Lower leg skin (tissue), 4 donors: ENCODE data around the gene SLC4A8. TPM values are rescaled to one million over a fixed set of nuclear protein-coding genes. Genes with fewer than 3 reads are reported as not detected.

Experiments used
- DNase-seq, 2 donors: peaks; one replicate each; pipeline ENCODE4 v3.0.0-alpha.2; 2019; ENCODE audit warnings: low spot score in 2 of 2
- H3K4me3 ChIP-seq: fragments of 200-600 bp; sonication (generic); 2 replicates; pipeline ENCODE4 v1.5.1; 2017; ENCODE audit warnings: mild to moderate bottlenecking, low read depth; ENCODE audit not compliant: poor library complexity, severe bottlenecking
- POLR2A ChIP-seq, 2 donors: fragments of 450-650 bp; IDR thresholded peaks; one replicate each; pipeline ENCODE4 v1.6.1; 2016 to 2017; ENCODE audit warnings: antibody characterized with exemption in 2 of 2, mild to moderate bottlenecking in 1 of 2, moderate library complexity in 1 of 2
- WGBS, 2 donors: methylation state at CpG; one replicate each; pipeline ENCODE4 v1.1.5; 2018; 5-methylcytosine and 5-hydroxymethylcytosine counted together
- intact Hi-C: fragments of 100-400 bp; cut with DNase I; formaldehyde crosslinking; loops from one replicate; pipeline ENCODE4 v1.15.0; 2023; ENCODE audit warnings: low total_unique reads
- total RNA-seq, 4 donors: library from RNA; depleted of rRNA; stranded (reverse); fragments of >200 nt; gene quantifications; one replicate each; pipeline ENCODE4 v1.1.0, GENCODE V29; 2016
- TF ChIP-seq, protein P1 (sequence below), 3 donors: fragments of 450-650 bp; IDR thresholded peaks; one replicate each; pipeline ENCODE4 v1.5.1; 2016; ENCODE audit warnings: antibody characterized with exemption in 3 of 3, mild to moderate bottlenecking in 3 of 3, moderate library complexity in 2 of 3

Gene SLC4A8
- total RNA-seq, 4 donors from 2014 or later: 0.04 to 0.13 (median 0.06) TPM

DNA sequence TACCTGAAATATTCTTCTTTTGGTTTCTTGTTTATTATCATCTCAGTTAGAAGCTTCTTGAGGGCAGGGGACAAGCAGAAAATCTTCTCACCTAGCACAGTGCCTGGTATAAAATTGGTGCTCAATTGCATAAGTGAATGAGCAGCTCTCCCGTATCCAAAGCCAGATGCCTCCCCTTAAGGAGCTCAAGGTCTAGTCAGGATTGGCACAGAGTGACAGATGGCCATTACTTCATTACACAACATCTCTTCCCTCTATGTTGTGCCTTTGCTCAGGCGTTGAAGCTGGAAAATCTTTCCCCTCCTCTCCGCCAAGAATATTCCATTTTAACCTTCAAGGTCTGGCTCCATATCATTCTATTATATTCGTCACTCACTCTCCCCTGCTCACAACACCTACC lies 3.6 kb downstream of the SLC4A8 start:
- H3K4me3 ChIP-seq: no peak overlapping the region
- WGBS, 2 donors: 85 to 92% methylated on average over 4 of the region's 4 CpGs
- no peak for DNase-seq
- intact Hi-C loops: loop anchor here (10.0 kb wide), 1 partner anchor 397 kb away; no protein-coding TSS in a partner anchor
- TF ChIP-seq POLR2A (IDR thresholded peaks at IDR 0.05): no peak
- TF ChIP-seq, protein P1, sequence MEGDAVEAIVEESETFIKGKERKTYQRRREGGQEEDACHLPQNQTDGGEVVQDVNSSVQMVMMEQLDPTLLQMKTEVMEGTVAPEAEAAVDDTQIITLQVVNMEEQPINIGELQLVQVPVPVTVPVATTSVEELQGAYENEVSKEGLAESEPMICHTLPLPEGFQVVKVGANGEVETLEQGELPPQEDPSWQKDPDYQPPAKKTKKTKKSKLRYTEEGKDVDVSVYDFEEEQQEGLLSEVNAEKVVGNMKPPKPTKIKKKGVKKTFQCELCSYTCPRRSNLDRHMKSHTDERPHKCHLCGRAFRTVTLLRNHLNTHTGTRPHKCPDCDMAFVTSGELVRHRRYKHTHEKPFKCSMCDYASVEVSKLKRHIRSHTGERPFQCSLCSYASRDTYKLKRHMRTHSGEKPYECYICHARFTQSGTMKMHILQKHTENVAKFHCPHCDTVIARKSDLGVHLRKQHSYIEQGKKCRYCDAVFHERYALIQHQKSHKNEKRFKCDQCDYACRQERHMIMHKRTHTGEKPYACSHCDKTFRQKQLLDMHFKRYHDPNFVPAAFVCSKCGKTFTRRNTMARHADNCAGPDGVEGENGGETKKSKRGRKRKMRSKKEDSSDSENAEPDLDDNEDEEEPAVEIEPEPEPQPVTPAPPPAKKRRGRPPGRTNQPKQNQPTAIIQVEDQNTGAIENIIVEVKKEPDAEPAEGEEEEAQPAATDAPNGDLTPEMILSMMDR (IDR thresholded peaks at IDR 0.05): no peak

DNA sequence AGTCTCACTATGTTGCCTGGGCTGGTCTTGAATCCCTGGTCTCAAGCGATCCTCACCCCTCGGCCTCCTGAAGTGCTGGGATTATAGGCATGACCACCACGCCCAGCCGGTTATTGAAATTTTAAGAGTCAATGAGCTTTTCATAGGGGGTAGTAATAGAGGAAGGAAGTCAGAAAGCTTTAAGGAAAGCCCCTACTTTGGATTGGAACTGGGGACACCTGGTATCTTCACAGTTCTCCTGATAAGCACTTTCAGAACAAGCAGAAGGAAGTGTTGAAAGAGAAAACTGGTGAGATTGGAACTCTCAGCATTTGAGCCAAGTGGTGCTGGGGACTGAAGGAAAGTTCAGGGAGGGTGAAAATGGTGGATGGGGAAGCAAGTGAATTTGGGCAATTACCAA lies 5.1 kb downstream of the SLC4A8 start:
- H3K4me3 ChIP-seq: no peak overlapping the region
- no peak for DNase-seq
- TF ChIP-seq, protein P1 (IDR thresholded peaks at IDR 0.05): no peak
- TF ChIP-seq POLR2A (IDR thresholded peaks at IDR 0.05): no peak
- intact Hi-C loops: loop anchor here (10.0 kb wide), 1 partner anchor 395 kb away; no protein-coding TSS in a partner anchor
- WGBS, 2 donors: 94 to 95% methylated on average over 4 of the region's 4 CpGs

DNA sequence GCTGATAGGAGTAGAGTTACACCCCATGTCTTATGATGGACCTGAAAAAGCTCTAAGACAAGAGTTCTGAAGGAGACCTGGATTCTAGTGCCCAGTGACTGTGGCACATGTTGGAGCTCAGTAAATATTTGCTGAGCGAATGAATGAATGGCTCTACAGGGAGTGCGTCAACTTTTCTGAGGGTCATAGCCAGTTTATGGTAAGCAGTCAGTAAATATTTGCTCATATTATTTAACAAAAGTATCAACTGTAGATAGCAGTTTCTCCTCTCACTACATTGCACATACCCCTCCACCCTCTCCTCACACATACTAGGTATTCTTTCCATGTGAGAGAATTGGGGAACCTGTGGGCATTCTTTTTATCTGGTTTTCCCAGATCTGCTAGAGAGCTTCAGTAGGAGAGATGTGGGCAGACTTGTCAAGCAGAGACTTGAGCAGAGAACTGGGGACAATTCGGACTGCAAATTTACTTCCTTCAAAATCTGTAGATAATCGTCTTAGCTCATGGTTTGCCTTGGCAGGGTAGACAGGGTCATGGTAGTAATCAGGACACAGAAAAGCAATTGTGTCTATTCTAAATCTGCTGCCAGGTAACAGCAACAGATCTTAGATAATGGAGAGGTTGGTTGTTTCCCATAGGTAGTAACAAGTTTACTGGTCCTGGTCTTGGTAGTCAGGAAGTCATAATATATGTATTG lies 5.7 kb downstream of the SLC4A8 start:
- TF ChIP-seq, protein P1 (IDR thresholded peaks at IDR 0.05): no peak
- no peak for TF ChIP-seq POLR2A (IDR thresholded peaks at IDR 0.05)
- intact Hi-C loops: no loop called here
- WGBS, 2 donors: 61 to 80% methylated on average over 4 of the region's 4 CpGs
- H3K4me3 ChIP-seq: no peak overlapping the region
- DNase-seq: no peak

DNA sequence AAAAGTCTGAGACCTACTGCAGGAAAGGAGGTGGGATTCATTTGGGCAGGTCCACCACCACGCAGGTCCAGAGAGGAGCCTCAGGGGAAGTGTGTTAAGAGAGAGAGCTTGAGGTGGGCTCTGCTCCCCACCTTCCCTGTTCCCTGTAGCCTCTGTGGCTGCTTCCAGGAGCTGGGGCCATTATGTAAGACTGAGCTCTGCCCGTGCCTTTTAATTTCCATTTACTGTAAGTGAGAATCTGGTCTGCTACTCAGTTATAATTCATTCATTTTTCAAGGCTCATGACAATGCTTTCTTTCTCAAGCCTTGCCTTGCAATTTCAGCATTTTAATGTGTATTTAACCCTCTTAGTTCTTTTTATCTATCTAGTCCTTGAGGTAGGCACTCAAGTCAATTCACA lies 8.3 kb downstream of the SLC4A8 start:
- DNase-seq: no peak
- TF ChIP-seq POLR2A (IDR thresholded peaks at IDR 0.05): no peak
- TF ChIP-seq, protein P1 (IDR thresholded peaks at IDR 0.05): no peak
- WGBS, 2 donors: 76 to 85% methylated on average over 2 of the region's 2 CpGs
- intact Hi-C loops: no loop called here
- no peak overlapping the region for H3K4me3 ChIP-seq

DNA sequence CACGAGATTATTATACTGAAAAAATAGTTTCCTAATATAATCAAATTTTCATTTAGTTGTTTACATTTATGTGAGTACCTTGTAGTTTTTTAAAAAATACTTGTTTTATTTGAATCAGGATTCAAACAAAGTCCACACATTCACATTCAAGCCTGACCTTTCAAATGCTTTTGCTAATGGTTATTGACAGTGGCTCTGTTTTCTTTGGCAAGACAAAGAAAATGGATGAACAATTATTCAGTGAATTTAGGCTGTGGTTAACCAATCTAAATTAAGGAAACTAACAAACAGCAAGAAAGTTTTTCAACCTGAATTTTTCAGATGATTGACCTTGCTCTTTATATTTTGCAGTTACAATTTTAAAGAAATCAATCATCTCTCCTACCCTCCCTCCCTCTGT lies 9.7 kb downstream of the SLC4A8 start:
- intact Hi-C loops: no loop called here
- WGBS, 2 donors: 35 to 37% methylated on average over 1 of the region's 1 CpG
- TF ChIP-seq, protein P1 (IDR thresholded peaks at IDR 0.05): no peak
- no peak for TF ChIP-seq POLR2A (IDR thresholded peaks at IDR 0.05)
- no peak for DNase-seq
- H3K4me3 ChIP-seq: no peak overlapping the region

DNA sequence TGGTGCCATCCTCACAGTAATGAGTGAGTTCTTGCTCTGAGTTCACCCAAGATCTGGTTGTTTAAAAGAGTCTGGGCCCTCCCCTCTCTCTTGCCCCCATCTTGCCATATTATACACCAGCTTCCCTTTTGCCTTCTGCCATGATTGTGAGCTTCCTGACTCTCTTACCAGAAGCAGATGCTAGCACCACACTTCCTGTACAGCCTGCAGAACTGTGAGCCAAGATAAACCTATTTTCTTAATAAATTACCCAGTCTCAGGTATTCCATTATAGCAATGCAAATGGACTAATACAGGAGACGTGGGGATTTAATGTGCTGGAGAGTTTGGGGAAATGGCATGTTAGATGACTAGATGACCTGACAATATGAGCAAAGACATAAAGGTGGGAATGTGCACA lies 12.8 kb downstream of the SLC4A8 start:
- 67 to 81% methylated on average over 1 of the region's 1 CpG for WGBS, 2 donors
- TF ChIP-seq, protein P1 (IDR thresholded peaks at IDR 0.05): no peak
- no peak for TF ChIP-seq POLR2A (IDR thresholded peaks at IDR 0.05)
- intact Hi-C loops: no loop called here
- no peak overlapping the region for H3K4me3 ChIP-seq
- no peak for DNase-seq
